Stimulated activated naive CD8-positive, alpha-beta T cell treated with anti-CD3 and anti-CD28 coated beads, Interleukin-15, Interleukin-2, amounts not matched to agents 100 U/mL and 50 U/mL, for 24 hours (primary cell): ENCODE results near the gene NDUFS5.
"Not testable (repeated sequence)": the region's sequence is repeated elsewhere in the genome, so short reads cannot be mapped to it uniquely, and the experiment has no call there.

Experiments used
- ATAC-seq: fragments of 150-1000 bp; cut with Tn5 transposase; one replicate; pipeline ENCODE4 v1.10.0; 2021
- DNase-seq: peaks from one replicate; pipeline ENCODE4 v3.0.0; 2021

Gene NDUFS5

GRCh38 chr1:39026051-39026865, at the start of gene NDUFS5:
Gene NDUFS5 (plus strand): TSS chr1:39026350. CDS start chr1:39028725, 2,375 bp downstream.
- DNase-seq, result peak; percentile 85

GRCh38 chr1:38977399-38978244, 48.5 kb upstream of the NDUFS5 start:
- peak; percentile 28 for ATAC-seq
- DNase-seq, result peak; percentile 43

More at GRCh38 chr1:39026051-39026865, at the start of gene NDUFS5:
- peak; percentile 95 for ATAC-seq

GRCh38 chr1:38978245-38978542, 48.0 kb upstream of the NDUFS5 start:
- DNase-seq, result peak; percentile 46
- ATAC-seq, result not testable (repeated sequence)

DNA sequence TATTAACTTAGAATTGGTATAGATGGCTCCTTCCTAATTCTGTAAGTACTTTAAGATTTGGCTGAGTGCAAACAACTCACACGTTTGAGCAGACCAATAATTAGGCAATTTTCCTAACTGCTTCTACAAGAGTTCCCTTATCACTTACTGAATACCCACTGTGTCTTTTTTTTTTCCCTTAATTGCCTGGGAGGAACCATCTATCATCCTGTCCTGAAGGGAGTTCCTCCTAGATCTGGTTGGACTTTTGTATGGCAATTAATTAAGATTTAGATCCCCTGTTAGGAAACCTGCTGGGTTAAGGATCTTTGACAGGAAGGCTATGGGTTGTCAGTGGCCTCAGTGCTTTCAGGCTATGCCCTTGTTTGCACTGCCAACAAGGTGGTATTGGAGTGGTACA, 46.8 kb upstream of the NDUFS5 start:
- not testable (repeated sequence) for ATAC-seq, DNase-seq

DNA sequence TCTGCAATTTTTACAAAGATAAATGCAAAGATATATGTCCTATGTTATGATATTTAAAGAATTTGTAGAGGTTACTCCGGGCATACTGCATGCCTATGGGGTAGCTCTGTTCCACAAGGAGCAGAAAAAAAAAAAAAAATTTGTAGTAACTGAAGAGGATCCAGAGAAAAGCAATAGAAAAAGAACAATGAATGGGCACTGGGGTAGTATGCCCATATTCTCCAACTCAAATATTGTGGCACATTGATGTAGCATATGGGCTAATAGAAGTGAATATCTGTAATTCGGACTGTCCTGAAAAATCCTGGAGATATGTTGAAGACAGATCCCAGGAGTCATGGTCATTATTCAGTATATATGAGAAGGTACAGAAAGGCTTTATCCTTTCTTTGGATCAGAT, 36.2 kb upstream of the NDUFS5 start:
- no peak for DNase-seq
- ATAC-seq, result no peak

GRCh38 chr1:38990386-38990737, 35.8 kb upstream of the NDUFS5 start:
- ATAC-seq, result no peak
- DNase-seq, result no peak

DNA sequence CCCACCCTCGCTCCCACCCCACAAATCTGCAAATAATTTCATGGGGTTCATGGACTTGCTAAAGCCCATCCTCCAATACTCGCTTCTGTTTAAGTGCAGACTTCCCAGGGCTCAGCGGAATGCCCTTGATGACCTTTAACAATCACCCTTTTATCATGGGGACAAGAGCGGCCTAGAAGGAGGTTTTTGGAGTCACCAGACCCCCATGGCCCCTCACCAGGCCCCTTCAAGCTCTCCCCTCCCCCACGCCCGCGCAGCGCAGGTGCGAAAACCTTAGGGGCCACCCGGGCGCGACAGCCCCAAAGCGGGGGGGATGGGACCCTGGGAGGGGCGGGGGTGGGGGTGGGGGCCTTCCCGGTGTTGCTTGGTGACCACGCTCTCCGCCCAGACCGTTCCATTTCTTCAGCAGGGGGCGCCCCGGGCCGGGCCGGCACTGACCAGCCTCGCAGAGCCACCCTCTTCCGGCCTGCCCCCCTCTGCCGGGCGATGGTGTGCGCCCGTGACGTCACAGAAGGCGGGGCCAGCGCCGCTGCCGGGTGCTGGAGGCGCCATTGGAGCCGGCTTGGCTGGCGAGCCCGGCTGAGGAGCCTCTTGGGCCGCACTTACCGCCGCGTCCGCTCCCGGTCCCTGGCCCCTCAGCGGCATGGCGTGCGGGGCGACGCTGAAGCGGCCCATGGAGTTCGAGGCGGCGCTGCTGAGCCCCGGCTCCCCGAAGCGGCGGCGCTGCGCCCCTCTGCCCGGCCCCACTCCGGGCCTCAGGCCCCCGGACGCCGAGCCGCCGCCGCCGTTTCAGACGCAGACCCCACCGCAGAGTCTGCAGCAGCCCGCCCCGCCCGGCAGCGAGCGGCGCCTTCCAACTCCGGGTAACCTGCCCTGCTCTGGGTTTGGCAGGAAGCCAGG, 35.2 kb upstream of the NDUFS5 start, which contains the start of gene AKIRIN1:
TSS of gene AKIRIN1 (plus strand) at position 539 of the 900 bp plus-strand sequence. CDS start at position 644, 105 bp downstream.
- ATAC-seq, result peak; percentile 98
- peak; percentile 99 for DNase-seq

GRCh38 chr1:38991638-38992411, 34.3 kb upstream of the NDUFS5 start:
- ATAC-seq, result no peak
- DNase-seq, result peak; percentile 27

DNA sequence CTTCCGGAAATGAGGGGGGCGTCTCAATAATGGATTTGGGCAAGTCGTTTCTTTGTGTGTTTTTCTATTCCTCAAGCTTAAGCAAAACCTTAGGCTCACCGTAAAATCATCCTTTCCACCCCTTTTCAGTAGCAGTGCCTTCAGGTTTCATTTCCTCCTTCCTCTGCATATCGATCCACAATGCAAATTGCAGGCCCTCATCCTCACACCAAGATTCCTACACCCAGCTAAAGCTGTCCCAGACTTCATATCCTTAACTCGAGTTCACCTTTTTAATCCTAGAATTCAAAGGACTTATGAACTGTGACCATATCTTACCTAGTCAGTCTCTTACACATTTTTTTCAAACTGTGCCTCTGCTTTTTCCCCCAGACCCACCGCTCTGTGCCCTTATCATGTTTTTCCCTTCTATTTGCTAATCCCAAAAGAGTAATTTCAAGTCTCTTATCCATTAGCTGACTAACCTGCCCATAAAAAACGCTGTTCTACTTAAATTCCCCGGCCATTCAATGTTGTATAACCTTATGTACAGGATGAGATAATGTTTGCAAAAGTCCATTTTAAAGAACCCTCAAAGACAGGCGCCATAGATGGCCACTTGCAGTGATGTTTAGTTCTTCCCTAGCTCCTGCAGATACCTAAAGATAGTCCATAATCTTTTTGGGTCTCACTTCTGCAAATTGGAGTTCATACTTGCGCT, 33.6 kb upstream of the NDUFS5 start:
- DNase-seq (no peak), ATAC-seq (no peak)

GRCh38 chr1:38994196-38994595, 32.0 kb upstream of the NDUFS5 start:
- DNase-seq (no peak), ATAC-seq (no peak)

GRCh38 chr1:38997034-38997900, 28.9 kb upstream of the NDUFS5 start:
- ATAC-seq (no peak), DNase-seq (no peak)

- ATAC-seq (no peak), DNase-seq (no peak)
Measured at GRCh38 chr1:38997901-38998190, 28.3 kb upstream of the NDUFS5 start.

DNA sequence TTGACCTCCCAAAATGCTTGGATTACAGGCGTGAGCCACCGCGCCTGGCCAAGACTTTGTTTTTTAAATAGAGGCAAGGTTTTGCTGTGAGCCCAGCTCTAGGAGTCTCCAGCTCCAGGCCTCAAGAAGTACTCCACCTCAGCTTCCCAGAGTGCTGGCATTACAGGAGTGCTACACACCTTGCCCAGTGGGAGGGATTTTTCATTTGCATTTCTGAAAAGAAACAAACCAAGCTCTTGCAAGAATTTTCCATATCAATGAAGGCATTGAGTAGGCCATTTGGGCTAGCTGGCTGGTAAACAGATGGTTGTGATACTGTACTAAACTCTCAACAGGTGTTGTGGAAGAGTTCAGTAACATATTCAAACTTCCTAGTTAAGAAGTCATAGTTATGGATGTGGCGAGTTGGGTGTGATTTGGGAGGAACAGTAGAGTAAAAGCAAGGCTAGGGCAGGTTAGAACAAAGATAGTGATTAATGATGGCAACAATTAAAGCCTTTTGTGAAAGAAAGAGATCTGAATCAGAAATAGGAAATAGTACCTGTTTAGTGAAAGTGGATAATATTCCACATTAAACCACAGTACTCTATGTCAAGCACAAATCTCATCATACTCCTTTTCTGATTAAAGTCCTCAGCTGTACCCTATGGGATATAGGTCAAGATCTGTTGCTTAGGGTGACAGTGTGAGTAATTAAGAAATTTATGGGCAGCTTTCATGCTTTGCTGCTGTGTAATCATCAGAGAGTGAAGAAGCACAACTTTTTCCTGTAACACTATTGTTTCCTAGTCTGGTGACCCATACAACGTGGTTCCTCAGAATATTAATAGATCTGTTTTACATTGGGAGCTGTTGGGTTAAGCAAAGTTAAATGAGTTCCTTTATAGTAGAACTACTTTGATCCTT, 24.4 kb upstream of the NDUFS5 start:
- ATAC-seq (no peak), DNase-seq (no peak)

GRCh38 chr1:39003281-39003680, 22.9 kb upstream of the NDUFS5 start:
- ATAC-seq (no peak), DNase-seq (no peak)

DNA sequence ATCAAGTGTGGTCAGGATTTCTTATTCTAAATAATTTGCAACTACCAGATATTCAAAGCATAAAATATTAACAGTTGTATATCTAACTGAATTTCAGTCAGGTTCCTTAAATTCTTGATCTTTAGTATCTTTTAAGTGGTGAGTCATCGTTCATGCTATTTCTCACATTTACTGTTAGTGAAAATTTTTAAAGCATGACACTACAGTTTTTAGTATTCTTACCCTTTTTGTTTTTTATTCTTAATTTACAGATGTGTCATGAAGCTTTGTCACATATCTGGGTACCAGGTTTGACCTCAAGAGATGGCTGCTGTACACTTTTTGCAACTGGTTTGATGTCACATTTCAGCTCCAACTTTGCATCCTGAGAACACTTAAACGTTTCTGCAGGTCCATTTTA, 22.4 kb upstream of the NDUFS5 start:
- peak; percentile 9 for ATAC-seq
- DNase-seq, result no peak

- ATAC-seq (no peak), DNase-seq (no peak)
Measured at GRCh38 chr1:39006287-39006686, 19.9 kb upstream of the NDUFS5 start.

GRCh38 chr1:39006726-39007645, 19.2 kb upstream of the NDUFS5 start:
- no peak for DNase-seq
- ATAC-seq, result no peak

DNA sequence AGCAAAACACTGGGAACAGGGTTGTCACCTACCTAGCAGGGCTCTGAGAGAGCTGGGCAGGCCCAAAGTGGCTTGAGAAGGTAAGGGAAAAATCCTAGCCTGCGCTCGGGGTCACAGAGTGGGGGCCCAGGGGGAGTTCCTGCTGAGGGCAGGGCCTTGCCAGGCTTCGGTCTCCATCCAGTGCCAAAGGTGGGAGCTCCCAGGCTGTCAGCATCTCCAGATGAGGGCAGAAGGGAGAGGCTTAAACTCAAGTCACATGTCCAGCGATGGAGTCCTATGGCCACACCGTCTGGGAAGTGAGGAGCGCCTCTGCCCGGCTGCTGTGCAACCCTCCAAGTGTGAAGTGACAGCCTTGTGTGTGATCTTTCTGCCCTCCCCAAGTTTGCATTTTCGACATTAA, 11.2 kb upstream of the NDUFS5 start:
- DNase-seq, ATAC-seq: not testable (repeated sequence)
